Kasumi-1 (cell line): ENCODE data around the gene GLRA1.
A peak's percentile ranks its signal among the peaks of the same experiment; 100 is the strongest.
"Not testable (repeated sequence)": the region's sequence is repeated elsewhere in the genome, so short reads cannot be mapped to it uniquely, and the experiment has no call there.

Source experiments
- DNase-seq, 2 experiments: peaks; one replicate each; lab custom pipeline; 2025; lab: John Stamatoyannopoulos, UW

Gene GLRA1

DNA sequence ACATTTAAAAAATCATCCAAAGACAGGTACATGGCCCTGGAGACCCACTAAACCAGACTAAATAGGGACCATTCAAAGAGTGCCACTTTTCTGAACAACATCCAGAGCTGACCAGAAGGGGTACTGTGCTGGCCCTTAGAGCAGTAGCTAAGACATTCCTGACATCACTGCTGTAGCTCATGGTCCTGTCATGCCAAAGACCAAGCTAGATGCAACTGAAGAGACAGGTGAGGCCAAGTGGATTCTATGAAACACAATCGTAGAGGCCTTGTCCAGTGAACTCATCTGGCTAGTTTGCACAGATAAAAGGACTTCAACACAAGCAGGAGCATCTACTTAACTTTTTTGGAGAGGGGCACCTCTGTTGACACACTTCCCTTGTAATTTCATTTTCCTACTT is 109.6 kb downstream of the GLRA1 start:
- no peak for DNase-seq

DNA sequence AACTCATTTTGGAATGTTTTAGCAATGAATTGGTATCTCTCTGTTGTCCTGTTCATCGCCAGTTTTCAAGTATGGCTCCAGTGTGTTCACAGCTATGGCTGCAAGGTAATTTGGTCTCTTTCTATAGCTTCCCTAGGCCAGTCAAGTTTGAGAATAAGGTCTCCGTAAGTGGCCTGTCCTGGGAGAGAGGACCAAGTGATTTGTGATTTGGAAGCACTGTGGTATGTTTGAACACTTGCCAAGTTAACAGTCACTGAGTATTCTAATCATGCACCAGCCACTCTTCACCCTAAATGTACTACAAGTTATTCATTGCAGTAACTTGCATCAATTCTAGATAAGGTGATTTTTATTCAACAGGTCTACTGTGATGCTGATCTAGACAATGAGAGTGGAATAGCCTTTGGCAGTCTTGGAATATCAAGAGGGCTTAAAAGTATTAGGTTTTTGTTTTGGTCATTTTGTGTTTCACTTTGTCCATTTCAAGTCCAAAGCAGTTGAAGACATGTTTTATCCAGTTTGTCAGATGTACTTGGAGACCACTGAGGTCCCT is 111.8 kb downstream of the GLRA1 start:
- DNase-seq = no peak

DNA sequence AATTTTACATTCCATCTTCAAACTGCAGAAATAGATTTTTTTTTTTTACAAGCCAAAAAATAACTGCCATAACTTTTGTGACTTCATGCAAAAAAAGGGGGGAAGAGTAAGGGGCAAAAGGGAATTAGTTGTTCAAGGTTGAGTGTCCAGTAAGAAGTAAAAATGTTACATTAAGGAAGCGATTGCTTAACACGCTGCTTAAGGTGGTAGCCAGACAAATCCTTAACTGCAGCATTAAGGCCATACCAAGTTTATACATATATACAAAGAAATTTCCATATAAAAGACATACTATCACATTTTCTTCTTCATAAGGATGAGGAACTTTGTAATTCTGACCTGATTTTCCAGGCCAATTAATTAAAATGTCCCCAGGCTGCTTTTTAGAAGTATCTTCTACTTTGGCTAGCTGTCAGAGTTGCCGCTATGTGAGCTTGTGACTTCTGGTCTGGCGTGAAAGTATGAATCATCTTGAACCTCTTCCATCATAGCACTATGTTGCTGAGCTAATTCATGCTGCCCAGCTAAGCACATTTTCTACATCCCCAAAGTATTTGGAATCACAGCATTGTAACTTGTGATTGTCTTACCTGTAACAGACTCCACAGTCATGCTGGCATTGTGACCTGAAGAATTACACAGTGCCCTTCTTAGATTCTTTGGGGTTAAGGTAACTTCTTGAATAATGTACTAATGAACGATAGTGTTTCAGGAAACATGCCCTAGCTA is 112.9 kb downstream of the GLRA1 start:
- no peak for DNase-seq

GRCh38 chr5:151810897-151811296 is 113.8 kb downstream of the GLRA1 start:
- no peak for DNase-seq

DNA sequence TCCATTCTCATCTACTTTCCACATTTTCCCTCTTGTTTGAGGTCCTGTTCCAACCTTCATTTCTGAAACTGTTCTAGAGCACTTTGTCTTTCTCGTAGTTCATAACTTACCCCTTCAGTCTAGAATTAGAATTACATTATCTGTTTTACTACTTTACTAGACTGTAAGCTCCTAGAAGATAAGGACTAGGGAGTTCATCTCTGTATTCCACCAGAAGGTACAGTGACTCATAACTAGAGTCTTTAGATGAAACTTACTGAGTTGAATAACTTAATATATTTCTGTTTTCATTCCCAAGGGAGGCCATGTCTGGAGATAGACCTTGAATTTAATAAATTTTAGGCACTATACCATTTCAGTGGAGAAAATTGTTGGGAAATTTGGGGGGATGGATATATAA is 114.2 kb downstream of the GLRA1 start:
- DNase-seq = no peak

DNA sequence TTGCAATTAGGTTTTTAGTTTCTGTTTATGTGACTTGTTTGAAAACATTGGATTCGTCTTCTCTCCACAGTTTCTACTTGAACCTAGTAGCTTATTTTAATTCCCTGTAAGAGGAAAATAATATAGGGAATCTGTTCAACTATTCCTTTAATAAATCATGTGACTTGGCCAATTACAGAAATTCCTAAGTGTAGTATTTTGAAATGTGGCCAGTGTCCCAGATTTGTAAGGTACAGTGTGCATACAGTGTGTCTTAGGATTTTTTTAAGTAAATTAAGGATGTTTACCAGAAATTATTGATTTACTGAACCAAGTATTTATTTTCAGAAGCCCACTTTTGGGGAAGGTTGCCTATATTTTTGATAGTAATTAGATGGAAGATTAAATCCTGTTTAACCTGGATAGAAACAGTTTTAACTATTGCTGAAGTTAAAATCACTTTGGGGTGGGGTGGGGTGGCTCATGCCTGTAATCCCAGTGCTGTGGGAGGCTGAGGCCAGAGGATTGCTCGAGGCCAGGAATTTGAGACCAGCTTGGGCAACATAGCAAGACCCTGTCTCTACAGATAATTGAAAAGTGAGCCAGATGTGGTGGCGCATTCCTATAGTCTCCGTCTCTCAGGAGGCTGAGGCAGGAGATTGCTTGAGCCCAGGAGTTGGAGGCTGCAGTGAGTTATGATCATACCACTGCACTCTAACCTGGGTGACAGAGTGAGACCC is 116.0 kb downstream of the GLRA1 start:
- DNase-seq = no peak

DNA sequence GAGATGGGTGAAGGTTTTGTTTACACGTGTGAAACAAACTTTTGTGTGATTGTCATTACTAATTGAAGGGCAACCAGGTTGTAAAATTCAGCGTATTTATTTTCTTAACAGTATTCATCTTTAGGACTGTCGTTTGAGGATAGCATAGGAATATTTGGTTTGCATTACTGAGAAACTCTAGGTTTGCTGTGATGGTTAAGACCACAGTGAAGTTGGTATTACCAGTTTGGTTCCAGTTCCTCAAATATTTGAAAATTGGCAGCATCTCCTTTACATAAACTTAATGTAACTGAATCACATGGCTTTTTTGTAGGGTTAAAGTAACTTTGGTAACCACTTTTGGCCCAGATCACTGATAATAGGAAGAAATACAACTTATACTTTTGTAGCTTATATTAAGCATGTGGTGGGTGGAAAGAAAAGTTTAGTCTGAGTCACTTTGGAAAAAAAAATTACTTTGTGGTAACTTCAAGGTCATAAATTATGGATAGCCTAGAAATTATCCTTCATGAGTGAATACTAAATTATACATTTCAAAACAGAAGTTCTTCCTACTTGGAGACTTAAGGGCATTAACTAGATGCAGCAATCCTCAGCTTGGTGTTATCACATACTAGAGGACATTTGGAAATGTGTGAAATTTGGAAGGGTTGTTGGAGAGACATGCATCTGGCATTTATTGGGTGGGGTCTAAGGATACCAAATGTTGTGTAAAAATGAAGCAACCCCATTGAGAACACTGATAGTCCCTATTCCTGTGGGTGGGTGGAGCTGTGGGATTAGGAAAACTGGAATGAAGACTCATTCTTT is 119.0 kb downstream of the GLRA1 start:
- no peak for DNase-seq

DNA sequence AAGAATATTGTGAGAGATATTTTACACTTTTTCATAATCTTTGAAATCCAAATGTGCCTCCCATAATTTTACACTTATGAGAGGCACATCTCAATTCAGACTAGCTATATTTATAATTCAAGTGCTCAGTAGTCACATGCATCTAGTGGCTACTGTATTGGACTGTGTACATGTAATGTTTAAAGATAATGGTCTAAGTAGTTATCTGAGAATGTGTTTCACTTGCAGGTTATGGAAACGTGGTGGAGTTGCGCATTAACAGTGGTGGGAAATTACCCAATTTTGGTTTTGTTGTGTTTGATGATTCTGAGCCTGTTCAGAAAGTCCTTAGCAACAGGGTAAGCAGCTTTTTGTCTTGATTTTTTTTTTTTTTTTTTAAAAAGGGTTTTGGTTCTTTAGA is 124.1 kb downstream of the GLRA1 start:
- no peak for DNase-seq

GRCh38 chr5:151799407-151799806 is 125.2 kb downstream of the GLRA1 start:
- DNase-seq = peak; percentile 9 to 23

DNA sequence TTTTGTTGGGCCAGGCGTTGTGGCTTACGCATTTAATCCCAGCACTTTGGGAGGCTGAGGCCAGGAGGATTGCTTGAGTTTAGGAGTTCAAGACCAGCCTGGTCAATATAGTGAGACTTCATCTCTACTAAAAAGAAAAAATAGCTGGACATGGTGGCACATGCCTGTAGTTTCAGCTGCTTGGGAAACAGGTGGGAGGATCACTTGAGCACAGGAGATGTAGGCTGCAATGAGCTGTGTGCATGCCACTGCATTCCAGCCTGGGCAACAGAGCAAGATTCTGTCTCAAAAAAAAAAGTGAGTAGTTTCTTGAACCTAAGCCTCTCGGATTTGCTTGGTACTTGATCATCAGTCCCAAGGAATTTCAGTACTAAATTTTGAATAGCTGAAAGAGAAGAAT is 126.0 kb downstream of the GLRA1 start:
- no peak for DNase-seq

GRCh38 chr5:151795426-151795825 is 129.2 kb downstream of the GLRA1 start:
- DNase-seq = no peak

GRCh38 chr5:151793358-151793757 is 131.3 kb downstream of the GLRA1 start:
- DNase-seq = no peak

- no peak for DNase-seq
Observed at GRCh38 chr5:151787817-151788216, 136.8 kb downstream of the GLRA1 start.

DNA sequence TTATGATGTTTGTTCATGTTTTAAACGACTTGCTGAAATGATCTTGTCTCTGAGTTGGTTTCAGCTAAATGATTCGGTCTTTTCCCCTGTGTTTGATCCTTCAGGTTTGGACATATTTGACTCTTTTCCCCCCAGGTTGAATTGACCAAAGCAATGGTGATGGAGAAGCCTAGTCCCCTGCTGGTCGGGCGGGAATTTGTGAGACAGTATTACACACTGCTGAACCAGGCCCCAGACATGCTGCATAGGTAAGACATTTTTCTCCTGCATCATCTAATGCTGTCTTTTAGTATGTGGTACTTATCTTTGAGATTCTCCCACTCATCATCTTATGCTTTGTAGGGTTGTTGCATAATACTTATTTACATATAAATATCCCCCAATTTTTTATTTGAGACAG is 138.2 kb downstream of the GLRA1 start:
- no peak for DNase-seq

GRCh38 chr5:151784141-151784540 is 140.5 kb downstream of the GLRA1 start:
- no peak for DNase-seq

- not testable (repeated sequence) for DNase-seq
Observed at GRCh38 chr5:151783664-151784063, 141.0 kb downstream of the GLRA1 start.

DNA sequence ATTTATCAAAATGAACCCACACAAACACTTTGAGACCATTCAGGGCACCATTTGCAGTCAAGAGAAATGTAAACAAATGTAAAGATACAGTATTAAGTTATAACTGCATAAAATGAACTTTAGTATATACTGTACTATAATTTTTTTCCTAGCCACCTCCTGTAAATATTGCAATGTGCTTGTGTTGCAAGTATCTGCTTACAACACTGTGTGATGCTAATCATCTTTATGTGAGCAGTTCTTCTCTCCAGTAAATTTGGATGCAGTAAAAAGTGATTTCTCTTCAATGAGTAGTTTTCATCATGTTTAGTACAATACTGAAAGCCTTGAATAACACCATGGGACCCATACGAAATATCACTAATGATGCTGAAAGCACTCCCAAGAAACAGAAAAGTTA is 143.4 kb downstream of the GLRA1 start:
- no peak for DNase-seq

GRCh38 chr5:151780348-151780747 is 144.3 kb downstream of the GLRA1 start:
- DNase-seq = no peak

GRCh38 chr5:151779531-151780125 is 145.0 kb downstream of the GLRA1 start:
- no peak for DNase-seq

- DNase-seq = no peak
Observed at GRCh38 chr5:151775025-151775606, 149.5 kb downstream of the GLRA1 start.

DNA sequence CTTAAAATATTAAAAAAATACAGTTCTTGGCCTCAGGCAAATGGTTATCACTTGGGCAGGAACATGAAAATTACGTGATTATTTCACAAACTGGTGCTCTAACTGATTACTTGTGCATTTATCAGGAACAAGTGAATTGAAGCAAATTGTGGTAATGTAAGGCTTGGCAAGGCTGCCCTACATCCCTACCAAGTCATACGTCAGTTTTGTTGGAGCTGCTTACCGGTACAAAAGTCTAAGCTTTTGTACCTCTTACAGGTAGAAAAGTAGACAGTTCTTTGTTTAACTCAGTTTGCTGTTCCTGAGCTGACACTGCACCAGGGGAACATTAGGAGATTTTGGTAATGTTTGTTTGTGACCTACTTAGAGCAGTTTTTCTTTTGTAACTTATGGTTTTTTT is 150.7 kb downstream of the GLRA1 start:
- no peak for DNase-seq
